Activated CD8-positive, alpha-beta memory T cell treated with anti-CD3 and anti-CD28 coated beads, Interleukin-2, amount 10 ng/mL, durations not matched to agents 7 days and 5 days (primary cell): ENCODE data around the gene CMSS1. TPM values are rescaled to one million over a fixed set of nuclear protein-coding genes. Genes with fewer than 3 reads are reported as not detected.
A peak's percentile ranks its signal among the peaks of the same experiment; 100 is the strongest.

Experiments
- ATAC-seq: fragments of 150-1000 bp; cut with Tn5 transposase; one replicate; pipeline ENCODE4 v1.10.0; 2021; ENCODE audit warnings: moderate library complexity
- CTCF ChIA-PET: fragments of 350-600 bp; sonication (Branson Sonifier 250); formaldehyde crosslinking; loops from one replicate; lab custom pipeline; 2021; ENCODE audit warnings: antibody characterized with exemption; lab: Charles Lee
- DNase-seq: peaks from one replicate; pipeline ENCODE4 v3.0.0-alpha.2; 2020
- H3K27ac Mint-ChIP-seq: one replicate; pipeline ENCODE4 v1.8.0; 2021; ENCODE audit warnings: mild to moderate bottlenecking, mixed read lengths
- H3K27me3 Mint-ChIP-seq: one replicate; pipeline ENCODE4 v1.8.0; 2021; ENCODE audit warnings: mixed read lengths
- H3K36me3 Mint-ChIP-seq: one replicate; pipeline ENCODE4 v1.8.0; 2021; ENCODE audit warnings: mild to moderate bottlenecking, mixed read lengths
- H3K4me1 Mint-ChIP-seq: one replicate; pipeline ENCODE4 v1.8.0; 2021; ENCODE audit warnings: mixed read lengths
- H3K4me3 Mint-ChIP-seq: one replicate; pipeline ENCODE4 v1.8.0; 2021; ENCODE audit warnings: mild to moderate bottlenecking, moderate library complexity, mixed read lengths
- H3K9me3 Mint-ChIP-seq: one replicate; pipeline ENCODE4 v1.8.0; 2022; ENCODE audit warnings: low read depth, mixed read lengths
- total RNA-seq, 2 experiments: library from RNA; stranded (reverse); gene quantifications; one replicate each; pipeline ENCODE4 v1.2.3, GENCODE V29; 2021

The CMSS1 gene
- total RNA-seq, 2 experiments from 2014 or later, result 57.2 to 57.5 TPM

GRCh38 chr3:99794485-99794884, 23.2 kb upstream of the CMSS1 start:
- DNase-seq (no peak), ATAC-seq (no peak)
- CTCF ChIA-PET, result no interaction called here
- Mint-ChIP-seq H3K27me3 (peaks cover 12% of the 10 kb centered on the region), H3K36me3 (no peaks in the 10 kb centered on the region), H3K9me3 (no peaks in the 10 kb centered on the region), H3K4me3 (no peak overlapping the region), H3K27ac (no peak overlapping the region), H3K4me1 (no peaks in the 10 kb centered on the region)

- no peak overlapping the region for H3K4me3 Mint-ChIP-seq
- ATAC-seq (no peak), DNase-seq (no peak)
- peaks cover 9% of the 10 kb centered on the region for H3K27me3 Mint-ChIP-seq
- H3K27ac Mint-ChIP-seq, result no peak overlapping the region
- CTCF ChIA-PET, result no interaction called here
- no peaks in the 10 kb centered on the region for H3K9me3 Mint-ChIP-seq
- H3K36me3 Mint-ChIP-seq, result no peaks in the 10 kb centered on the region
- H3K4me1 Mint-ChIP-seq, result no peaks in the 10 kb centered on the region
These were observed 22.1 kb upstream of the CMSS1 start for GRCh38 chr3:99795573-99795972.

GRCh38 chr3:99799422-99799821, 18.2 kb upstream of the CMSS1 start:
- Mint-ChIP-seq H3K4me1 (no peaks in the 10 kb centered on the region), H3K27ac (no peak overlapping the region), H3K4me3 (no peak overlapping the region), H3K27me3 (no peaks in the 10 kb centered on the region), H3K36me3 (no peaks in the 10 kb centered on the region), H3K9me3 (peaks cover 3% of the 10 kb centered on the region)
- CTCF ChIA-PET, result interaction anchor here (1.3 kb wide), 1 partner anchor 9 kb away, joined by 5 read pairs; no protein-coding TSS in a partner anchor
- ATAC-seq (no peak), DNase-seq (no peak)

GRCh38 chr3:99803297-99803696, 14.4 kb upstream of the CMSS1 start:
- no peak for DNase-seq
- Mint-ChIP-seq H3K27me3 (no peaks in the 10 kb centered on the region), H3K36me3 (peaks cover 6% of the 10 kb centered on the region), H3K9me3 (peaks cover 9% of the 10 kb centered on the region), H3K4me1 (peaks cover 1% of the 10 kb centered on the region), H3K4me3 (no peak overlapping the region), H3K27ac (no peak overlapping the region)
- ATAC-seq, result no peak
- CTCF ChIA-PET, result no interaction called here

GRCh38 chr3:99805160-99805559, 12.5 kb upstream of the CMSS1 start:
- no peak for DNase-seq
- Mint-ChIP-seq H3K4me3 (no peak overlapping the region), H3K4me1 (peaks cover 1% of the 10 kb centered on the region), H3K27ac (no peak overlapping the region), H3K36me3 (peaks cover 6% of the 10 kb centered on the region), H3K9me3 (peaks cover 9% of the 10 kb centered on the region), H3K27me3 (no peaks in the 10 kb centered on the region)
- CTCF ChIA-PET, result no interaction called here
- ATAC-seq, result no peak

- H3K4me3 Mint-ChIP-seq, result no peak overlapping the region
- peaks cover 6% of the 10 kb centered on the region for H3K36me3 Mint-ChIP-seq
- ATAC-seq, result no peak
- DNase-seq, result peak; percentile 46
- peaks cover 9% of the 10 kb centered on the region for H3K9me3 Mint-ChIP-seq
- CTCF ChIA-PET, result interaction anchor here (0.6 to 1.9 kb wide), 9 partner anchors 9 to 991 kb away, joined by 3 to 10 read pairs (median 4); partner anchors contain the start of gene CMSS1
- H3K27me3 Mint-ChIP-seq, result peaks cover 5% of the 10 kb centered on the region
- peaks cover 1% of the 10 kb centered on the region for H3K4me1 Mint-ChIP-seq
- no peak overlapping the region for H3K27ac Mint-ChIP-seq
These were observed 9.4 kb upstream of the CMSS1 start for GRCh38 chr3:99808163-99808794.

- Mint-ChIP-seq H3K36me3 (peaks cover 6% of the 10 kb centered on the region), H3K4me1 (peaks cover 1% of the 10 kb centered on the region), H3K4me3 (no peak overlapping the region), H3K9me3 (peaks cover 6% of the 10 kb centered on the region), H3K27ac (no peak overlapping the region), H3K27me3 (peaks cover 5% of the 10 kb centered on the region)
- no peak for DNase-seq
- CTCF ChIA-PET, result interaction anchor here (0.5 to 0.6 kb wide), 2 partner anchors 22 to 642 kb away, joined by 3 read pairs; no protein-coding TSS in a partner anchor
- ATAC-seq, result no peak
These were observed 8.1 kb upstream of the CMSS1 start for GRCh38 chr3:99809565-99809964.

GRCh38 chr3:99810403-99810802, 7.3 kb upstream of the CMSS1 start:
- Mint-ChIP-seq H3K27me3 (peaks cover 5% of the 10 kb centered on the region), H3K4me1 (peaks cover 1% of the 10 kb centered on the region), H3K4me3 (no peak overlapping the region), H3K9me3 (peaks cover 5% of the 10 kb centered on the region), H3K27ac (no peak overlapping the region), H3K36me3 (peaks cover 5% of the 10 kb centered on the region)
- DNase-seq (no peak), ATAC-seq (no peak)
- CTCF ChIA-PET, result no interaction called here

GRCh38 chr3:99817047-99817436, 620 bp upstream of the CMSS1 start:
- peaks cover 5% of the 10 kb centered on the region for H3K27me3 Mint-ChIP-seq
- ATAC-seq (no peak), DNase-seq (no peak)
- H3K9me3 Mint-ChIP-seq, result no peaks in the 10 kb centered on the region
- H3K4me3 Mint-ChIP-seq, result peak overlapping the region; percentile 100
- H3K4me1 Mint-ChIP-seq, result peaks cover 38% of the 10 kb centered on the region
- peaks cover 5% of the 10 kb centered on the region for H3K36me3 Mint-ChIP-seq
- peak overlapping the region; percentile 94 for H3K27ac Mint-ChIP-seq
- CTCF ChIA-PET, result interaction anchor here (0.9 to 2.2 kb wide), 3 partner anchors 9 to 437 kb away, joined by 5 to 15 read pairs (median 10); no protein-coding TSS in a partner anchor

GRCh38 chr3:99818818-99819217, 1.2 kb downstream of the CMSS1 start:
- H3K4me3 Mint-ChIP-seq, result peak overlapping the region; percentile 100
- H3K9me3 Mint-ChIP-seq, result no peaks in the 10 kb centered on the region
- H3K4me1 Mint-ChIP-seq, result peaks cover 43% of the 10 kb centered on the region
- no peaks in the 10 kb centered on the region for H3K27me3 Mint-ChIP-seq
- peaks cover 6% of the 10 kb centered on the region for H3K36me3 Mint-ChIP-seq
- CTCF ChIA-PET, result interaction anchor here (1.4 to 2.0 kb wide), 2 partner anchors 13 to 15 kb away, joined by 5 to 15 read pairs; no protein-coding TSS in a partner anchor
- ATAC-seq, result no peak
- no peak for DNase-seq
- peak overlapping the region; percentile 94 for H3K27ac Mint-ChIP-seq

- Mint-ChIP-seq H3K27me3 (no peaks in the 10 kb centered on the region), H3K4me1 (peaks cover 28% of the 10 kb centered on the region), H3K36me3 (peaks cover 12% of the 10 kb centered on the region), H3K9me3 (no peaks in the 10 kb centered on the region), H3K4me3 (no peak overlapping the region), H3K27ac (peak overlapping the region; percentile 3)
- ATAC-seq, result no peak
- no peak for DNase-seq
- CTCF ChIA-PET, result interaction anchor here (1.3 to 2.2 kb wide), 3 partner anchors 8 to 245 kb away, joined by 3 to 15 read pairs (median 3); no protein-coding TSS in a partner anchor
These were observed 6.4 kb downstream of the CMSS1 start for GRCh38 chr3:99823723-99824711.

GRCh38 chr3:99825004-99825640, 7.5 kb downstream of the CMSS1 start:
- CTCF ChIA-PET, result interaction anchor here (1.6 kb wide), 2 partner anchors 13 to 17 kb away, joined by 3 to 5 read pairs; no protein-coding TSS in a partner anchor
- ATAC-seq, result peak; percentile 30
- Mint-ChIP-seq H3K27me3 (no peaks in the 10 kb centered on the region), H3K4me1 (peaks cover 20% of the 10 kb centered on the region), H3K27ac (no peak overlapping the region), H3K4me3 (no peak overlapping the region), H3K9me3 (no peaks in the 10 kb centered on the region), H3K36me3 (peaks cover 10% of the 10 kb centered on the region)
- no peak for DNase-seq

GRCh38 chr3:99829844-99830243, 12.2 kb downstream of the CMSS1 start:
- H3K27me3 Mint-ChIP-seq, result no peaks in the 10 kb centered on the region
- H3K36me3 Mint-ChIP-seq, result peaks cover 5% of the 10 kb centered on the region
- H3K27ac Mint-ChIP-seq, result no peak overlapping the region
- DNase-seq (no peak), ATAC-seq (no peak)
- no peak overlapping the region for H3K4me3 Mint-ChIP-seq
- peaks cover 16% of the 10 kb centered on the region for H3K4me1 Mint-ChIP-seq
- CTCF ChIA-PET, result interaction anchor here (1.5 kb wide), 2 partner anchors 12 to 633 kb away, joined by 3 to 4 read pairs; partner anchors contain the start of gene CMSS1
- H3K9me3 Mint-ChIP-seq, result no peaks in the 10 kb centered on the region
